DND-41 (cell line): Measurements from ENCODE around the gene SLC35A5.
"Not testable (repeated sequence)": the region's sequence is repeated elsewhere in the genome, so short reads cannot be mapped to it uniquely, and the experiment has no call there.

ENCODE experiments used
- ATAC-seq: fragments of 200-7000 bp; cut with Tn5 transposase; 3 replicates; pipeline ENCODE4 v1.9.1; 2021; ENCODE audit warnings: low read depth; ENCODE audit not compliant: insufficient read depth
- DNase-seq: peaks from one replicate; pipeline ENCODE4 v3.0.0-alpha.2; 2020
- H2AFZ ChIP-seq: 2 replicates; pipeline ENCODE4 v1.6.0; 2012; ENCODE audit warnings: low read depth, low read length
- H3K27ac ChIP-seq: 2 replicates; pipeline ENCODE4 v1.5.1; 2012; ENCODE audit warnings: low read length, inconsistent platforms
- H3K27me3 ChIP-seq: fragments of 200-600 bp; sonication (generic); 2 replicates; pipeline ENCODE4 v1.6.0; 2012; ENCODE audit warnings: low read length, mild to moderate bottlenecking, inconsistent platforms; ENCODE audit not compliant: insufficient read depth, poor library complexity
- H3K36me3 ChIP-seq: 2 replicates; pipeline ENCODE4 v1.5.1; 2012; ENCODE audit warnings: low read length, inconsistent platforms; ENCODE audit not compliant: insufficient read depth
- H3K4me1 ChIP-seq: 2 replicates; pipeline ENCODE4 v1.5.1; 2012; ENCODE audit warnings: mild to moderate bottlenecking, low read length; ENCODE audit not compliant: insufficient read depth
- H3K4me2 ChIP-seq: 2 replicates; pipeline ENCODE4 v1.6.0; 2012; ENCODE audit warnings: mild to moderate bottlenecking, moderate library complexity, low read length, inconsistent platforms; ENCODE audit not compliant: insufficient read depth
- H3K4me3 ChIP-seq, 2 experiments: fragments of 200-600 bp in 1 of 2; shearing (Covaris generic) in 1 of 2; 2 replicates each; pipeline ENCODE4 v1.5.1; 2012 to 2016; ENCODE audit warnings: inconsistent platforms in 2 of 2, low read length in 2 of 2, mild to moderate bottlenecking in 2 of 2, low read depth in 1 of 2, moderate library complexity in 1 of 2
- H3K79me2 ChIP-seq: 2 replicates; pipeline ENCODE4 v1.6.0; 2012; ENCODE audit warnings: low read length, inconsistent platforms; ENCODE audit not compliant: insufficient read depth
- H3K9ac ChIP-seq: 2 replicates; pipeline ENCODE4 v1.6.0; 2012; ENCODE audit warnings: low read depth, mild to moderate bottlenecking, inconsistent platforms, low read length, moderate library complexity
- H3K9me3 ChIP-seq: 2 replicates; pipeline ENCODE4 v1.5.1; 2012; ENCODE audit warnings: low read length, moderate library complexity, mild to moderate bottlenecking, inconsistent platforms; ENCODE audit not compliant: insufficient read depth, severe bottlenecking
- H4K20me1 ChIP-seq: 2 replicates; pipeline ENCODE4 v1.6.0; 2012; ENCODE audit warnings: low read length; ENCODE audit not compliant: insufficient read depth
- CTCF ChIP-seq: IDR thresholded peaks from 2 replicates; pipeline ENCODE4 v1.5.1; 2012; ENCODE audit warnings: borderline replicate concordance, low read length, moderate library complexity, mild to moderate bottlenecking; ENCODE audit not compliant: poor library complexity, severe bottlenecking; ENCODE audit errors: extremely low read depth
- EZH2 ChIP-seq: IDR thresholded peaks from 3 replicates; pipeline ENCODE4 v1.6.1; 2012; ENCODE audit warnings: borderline replicate concordance, low read depth, mild to moderate bottlenecking, moderate library complexity, low read length, inconsistent platforms; ENCODE audit not compliant: severe bottlenecking

The SLC35A5 gene

DNA sequence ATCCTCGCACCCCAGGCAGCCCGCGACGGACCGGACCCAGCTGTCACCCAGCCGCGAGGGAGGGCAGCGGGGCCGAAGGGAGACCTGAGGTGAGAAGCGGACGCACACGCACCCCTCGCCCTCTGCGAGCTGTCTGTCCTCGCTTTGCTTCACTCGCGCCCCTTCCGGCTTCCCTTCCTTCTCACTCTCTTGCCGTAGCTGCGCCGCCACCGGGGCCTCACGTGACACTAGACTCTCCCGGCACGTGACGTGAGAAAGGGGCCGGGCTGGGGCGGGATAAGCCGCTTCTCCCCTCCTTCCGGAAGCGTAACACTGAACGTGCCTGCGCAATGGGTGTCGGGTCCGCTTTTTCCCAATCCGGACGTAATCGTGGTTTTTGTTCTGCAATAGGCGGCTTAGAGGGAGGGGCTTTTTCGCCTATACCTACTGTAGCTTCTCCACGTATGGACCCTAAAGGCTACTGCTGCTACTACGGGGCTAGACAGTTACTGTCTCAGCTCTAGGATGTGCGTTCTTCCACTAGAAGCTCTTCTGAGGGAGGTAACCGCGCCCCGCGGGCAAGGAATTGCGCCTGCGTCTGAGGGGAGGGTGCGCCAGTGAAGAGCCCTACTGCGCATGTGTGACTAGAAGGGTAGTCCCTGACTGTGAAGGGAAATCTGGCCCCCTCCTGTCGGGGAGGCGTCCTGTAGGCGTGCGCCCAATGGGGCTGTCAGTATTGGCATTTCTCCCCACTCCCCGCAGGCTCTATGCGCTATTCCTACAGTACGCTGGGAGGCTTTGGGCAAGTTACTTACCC is at the start of gene SLC35A5, which contains the start of gene ATG3:
Gene SLC35A5 (plus strand): TSS at position 312 of the 796 bp plus-strand sequence. CDS start 1,359 bp downstream, outside the sequence.
Gene ATG3 (minus strand): TSS at position 229 of the 796 bp plus-strand sequence. CDS start 434 bp downstream, outside the sequence.
- Histone ChIP-seq H3K27ac (peak within 1 kb of the TSS; percentile 98), H3K27me3 (no peaks in the 10 kb centered on the region), H4K20me1 (peaks cover 4% of the 10 kb centered on the region; the same call in 1 of the 2 replicates), H3K4me1 (peaks cover 38% of the 10 kb centered on the region), H3K36me3 (peaks cover 23% of the 10 kb centered on the region), H3K9me3 (no peaks in the 10 kb centered on the region), H3K9ac (peak within 1 kb of the TSS; percentile 87), H3K79me2 (peaks cover 62% of the 10 kb centered on the region), H2AFZ (peak within 1 kb of the TSS; percentile 96), H3K4me3 (peak within 1 kb of the TSS; percentile 67 to 96), H3K4me2 (peak within 1 kb of the TSS; percentile 80)
- TF ChIP-seq EZH2 (no peak), CTCF (no peak)
- DNase-seq (peak; percentile 98), ATAC-seq (peak; percentile 84)

- Histone ChIP-seq H2AFZ (no peak overlapping the region), H3K9ac (no peak overlapping the region), H3K79me2 (no peaks in the 10 kb centered on the region), H3K27me3 (no peaks in the 10 kb centered on the region), H3K27ac (no peak overlapping the region), H3K9me3 (peaks cover 6% of the 10 kb centered on the region), H4K20me1 (no peaks in the 10 kb centered on the region), H3K4me3 (no peak overlapping the region), H3K4me1 (no peaks in the 10 kb centered on the region), H3K36me3 (no peaks in the 10 kb centered on the region), H3K4me2 (no peak overlapping the region)
- ATAC-seq (no peak), DNase-seq (no peak)
- TF ChIP-seq CTCF (no peak), EZH2 (no peak)
Measured at GRCh38 chr3:112512320-112512719, 49.5 kb upstream of the SLC35A5 start.

DNA sequence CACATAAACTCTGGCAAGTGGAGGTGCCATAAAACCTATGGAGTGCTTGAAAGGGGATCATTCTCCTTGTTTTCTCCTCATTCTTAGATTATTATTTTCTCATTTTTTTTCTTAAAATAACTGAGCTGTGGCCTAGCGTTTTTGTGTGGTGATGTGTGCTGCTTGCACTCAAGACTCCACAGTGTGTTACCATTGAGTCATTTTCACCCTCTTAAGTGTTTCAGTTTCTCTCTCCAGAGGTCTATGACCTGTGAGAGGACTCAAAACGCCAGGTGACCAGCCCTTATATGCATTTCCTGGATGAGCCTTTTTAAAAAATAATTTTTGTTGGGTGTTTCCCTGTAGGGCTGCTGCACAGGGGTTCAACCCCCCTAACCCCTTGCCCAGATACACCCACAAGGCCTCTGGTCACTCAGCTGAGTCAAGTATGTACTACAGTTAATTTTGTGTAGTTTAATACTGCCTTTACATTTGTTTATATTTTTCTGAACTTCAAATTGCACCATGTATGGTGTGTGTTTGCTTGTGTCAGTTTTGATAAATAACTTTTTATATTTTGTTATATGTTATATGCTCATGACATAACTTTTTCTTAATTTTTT is 47.2 kb upstream of the SLC35A5 start:
- H3K36me3 ChIP-seq: no peaks in the 10 kb centered on the region
- ATAC-seq (no peak), DNase-seq (no peak)
- H2AFZ ChIP-seq: no peak overlapping the region
- no peaks in the 10 kb centered on the region for H3K79me2 ChIP-seq
- no peak overlapping the region for H3K9ac ChIP-seq
- H3K27ac ChIP-seq: no peak overlapping the region
- H3K27me3 ChIP-seq: no peaks in the 10 kb centered on the region
- H4K20me1 ChIP-seq: no peaks in the 10 kb centered on the region
- no peaks in the 10 kb centered on the region for H3K4me1 ChIP-seq
- no peak overlapping the region for H3K4me3 ChIP-seq
- no peak overlapping the region for H3K4me2 ChIP-seq
- no peak for TF ChIP-seq EZH2
- TF ChIP-seq CTCF: no peak
- peaks cover 6% of the 10 kb centered on the region for H3K9me3 ChIP-seq

- H3K27me3 ChIP-seq, H3K4me3 ChIP-seq, H3K79me2 ChIP-seq, H3K9me3 ChIP-seq, H3K4me1 ChIP-seq, H3K4me2 ChIP-seq, DNase-seq, ATAC-seq, H3K27ac ChIP-seq, H3K9ac ChIP-seq, H2AFZ ChIP-seq, H3K36me3 ChIP-seq, H4K20me1 ChIP-seq: not testable (repeated sequence)
Measured at GRCh38 chr3:112518970-112519369, 42.9 kb upstream of the SLC35A5 start.
